ENCODE data around the gene RSKR.

The RSKR gene

DNA sequence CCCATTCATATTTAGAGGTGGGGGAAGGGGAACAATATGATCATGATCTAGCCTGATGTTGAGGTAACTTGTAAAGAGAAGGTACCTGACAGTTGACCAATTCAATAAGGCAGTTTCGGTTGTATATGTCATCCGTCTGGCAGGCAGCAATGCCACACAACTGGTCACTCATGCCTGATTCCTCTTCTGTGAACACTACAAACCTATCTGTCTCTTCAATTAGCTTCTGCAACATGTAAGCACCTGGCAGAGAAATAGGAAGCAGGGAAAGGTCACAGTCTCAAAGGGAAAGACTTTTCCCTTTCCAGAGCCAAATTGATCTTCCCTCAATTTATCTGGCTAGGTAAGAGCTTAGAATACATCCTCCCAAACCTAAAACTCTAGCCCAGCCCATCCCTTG is 10.2 kb upstream of the RSKR start:
- no peaks in the 10 kb centered on the region; the same call in 1 of the 2 replicates for H4K20me1 ChIP-seq (ENCODE audit: control insufficient read depth, insufficient read depth, low read depth, low read length)
- peaks cover 85% of the 10 kb centered on the region for H3K36me3 ChIP-seq (ENCODE audit: control insufficient read depth, low read length)
- TF ChIP-seq, protein P1, sequence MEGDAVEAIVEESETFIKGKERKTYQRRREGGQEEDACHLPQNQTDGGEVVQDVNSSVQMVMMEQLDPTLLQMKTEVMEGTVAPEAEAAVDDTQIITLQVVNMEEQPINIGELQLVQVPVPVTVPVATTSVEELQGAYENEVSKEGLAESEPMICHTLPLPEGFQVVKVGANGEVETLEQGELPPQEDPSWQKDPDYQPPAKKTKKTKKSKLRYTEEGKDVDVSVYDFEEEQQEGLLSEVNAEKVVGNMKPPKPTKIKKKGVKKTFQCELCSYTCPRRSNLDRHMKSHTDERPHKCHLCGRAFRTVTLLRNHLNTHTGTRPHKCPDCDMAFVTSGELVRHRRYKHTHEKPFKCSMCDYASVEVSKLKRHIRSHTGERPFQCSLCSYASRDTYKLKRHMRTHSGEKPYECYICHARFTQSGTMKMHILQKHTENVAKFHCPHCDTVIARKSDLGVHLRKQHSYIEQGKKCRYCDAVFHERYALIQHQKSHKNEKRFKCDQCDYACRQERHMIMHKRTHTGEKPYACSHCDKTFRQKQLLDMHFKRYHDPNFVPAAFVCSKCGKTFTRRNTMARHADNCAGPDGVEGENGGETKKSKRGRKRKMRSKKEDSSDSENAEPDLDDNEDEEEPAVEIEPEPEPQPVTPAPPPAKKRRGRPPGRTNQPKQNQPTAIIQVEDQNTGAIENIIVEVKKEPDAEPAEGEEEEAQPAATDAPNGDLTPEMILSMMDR (IDR thresholded peaks at IDR 0.05; ENCODE audit: low read depth, low read length, poor library complexity, severe bottlenecking), result no peak
- no peak for TF ChIP-seq EZH2phosphoT487 (IDR thresholded peaks at IDR 0.05; ENCODE audit: borderline replicate concordance, low read length)

DNA sequence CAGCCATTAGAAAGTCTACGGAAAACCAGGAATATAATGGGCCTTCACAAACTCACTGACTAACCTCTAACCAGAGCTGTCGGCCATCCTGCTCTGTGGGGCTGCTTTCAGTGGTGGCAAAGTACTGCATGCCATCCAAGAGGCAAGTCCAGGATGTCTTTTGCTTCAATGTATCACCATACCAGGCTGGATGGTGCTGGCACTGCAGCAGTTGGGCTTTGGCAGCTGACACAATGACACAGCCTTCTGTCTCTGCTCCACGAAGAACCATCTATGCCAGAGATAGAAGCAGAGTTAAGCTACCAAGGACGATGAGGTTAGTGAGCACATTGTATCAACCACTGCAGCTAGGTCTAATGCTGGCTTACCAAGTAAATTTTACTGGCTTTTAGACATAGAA is 9.7 kb upstream of the RSKR start:
- H3K9me3 ChIP-seq (ENCODE audit: control insufficient read depth, insufficient read depth, low read length), result no peaks in the 10 kb centered on the region
- no peak overlapping the region for H3K27ac ChIP-seq (ENCODE audit: low read depth, low read length)
- no peaks in the 10 kb centered on the region for H3F3A ChIP-seq (ENCODE audit: control insufficient read depth, insufficient read depth)
- TF ChIP-seq, protein P1 (IDR thresholded peaks at IDR 0.05; ENCODE audit: low read depth, low read length, poor library complexity, severe bottlenecking), result no peak
- no peak for TF ChIP-seq EZH2phosphoT487 (IDR thresholded peaks at IDR 0.05; ENCODE audit: borderline replicate concordance, low read length)
- no peaks in the 10 kb centered on the region for H3K4me1 ChIP-seq (ENCODE audit: control insufficient read depth, low read length)
- no peak overlapping the region for H3K4me3 ChIP-seq (ENCODE audit: low read length)
- H3K4me2 ChIP-seq (ENCODE audit: low read length), result no peak overlapping the region
- peaks cover 90% of the 10 kb centered on the region for H3K36me3 ChIP-seq (ENCODE audit: control insufficient read depth, low read length)
- no peaks in the 10 kb centered on the region for H3K79me2 ChIP-seq (ENCODE audit: control insufficient read depth, low read length)
- H3K9me2 ChIP-seq (replicated peaks; ENCODE audit: control insufficient read depth, low read length), result no peaks in the 10 kb centered on the region
- H3K27me3 ChIP-seq (ENCODE audit: control insufficient read depth, low read length), result no peaks in the 10 kb centered on the region
- H4K20me1 ChIP-seq (ENCODE audit: control insufficient read depth, insufficient read depth, low read depth, low read length), result no peaks in the 10 kb centered on the region; the same call in 1 of the 2 replicates

More for the DNA sequence above, 10.2 kb upstream of the RSKR start:
- Histone ChIP-seq H3K4me2 (ENCODE audit: low read length) (no peak overlapping the region), H3K27me3 (ENCODE audit: control insufficient read depth, low read length) (no peaks in the 10 kb centered on the region), H3K27ac (ENCODE audit: low read depth, low read length) (no peak overlapping the region), H3K4me1 (ENCODE audit: control insufficient read depth, low read length) (no peaks in the 10 kb centered on the region), H3K79me2 (ENCODE audit: control insufficient read depth, low read length) (no peaks in the 10 kb centered on the region), H3K4me3 (ENCODE audit: low read length) (no peak overlapping the region), H3K9me3 (ENCODE audit: control insufficient read depth, insufficient read depth, low read length) (no peaks in the 10 kb centered on the region), H3K9me2 (replicated peaks; ENCODE audit: control insufficient read depth, low read length) (no peaks in the 10 kb centered on the region), H3F3A (ENCODE audit: control insufficient read depth, insufficient read depth) (no peaks in the 10 kb centered on the region)

DNA sequence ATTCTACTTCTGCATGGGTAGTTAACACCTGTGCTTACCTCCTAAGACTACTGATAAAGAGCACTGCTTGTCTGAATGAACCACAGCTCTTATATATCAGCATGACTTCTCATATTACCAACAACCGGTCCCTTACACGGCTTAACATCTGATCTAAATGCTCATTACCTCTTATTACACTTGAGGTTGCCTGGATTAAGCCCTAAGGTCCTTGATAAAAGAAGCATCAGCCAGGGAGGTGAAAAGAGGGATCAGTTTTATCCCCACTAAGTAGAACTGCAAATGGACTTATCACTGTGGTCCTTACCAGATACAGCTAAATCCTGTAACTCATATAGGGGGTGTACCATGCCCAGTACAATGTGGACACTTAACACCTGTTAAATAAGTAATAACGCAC is 8.2 kb upstream of the RSKR start:
- H3K4me1 ChIP-seq (ENCODE audit: control insufficient read depth, low read length), result no peaks in the 10 kb centered on the region
- no peak overlapping the region for H3K4me2 ChIP-seq (ENCODE audit: low read length)
- H3K79me2 ChIP-seq (ENCODE audit: control insufficient read depth, low read length), result no peaks in the 10 kb centered on the region
- TF ChIP-seq, protein P1 (IDR thresholded peaks at IDR 0.05; ENCODE audit: low read depth, low read length, poor library complexity, severe bottlenecking), result no peak
- no peak for TF ChIP-seq EZH2phosphoT487 (IDR thresholded peaks at IDR 0.05; ENCODE audit: borderline replicate concordance, low read length)
- 0 out of 2 replicates have a peak, but pooled peaks cover 4% of the 10 kb centered on the region for H3F3A ChIP-seq (ENCODE audit: control insufficient read depth, insufficient read depth)
- H3K9me3 ChIP-seq (ENCODE audit: control insufficient read depth, insufficient read depth, low read length), result no peaks in the 10 kb centered on the region
- H3K9me2 ChIP-seq (replicated peaks; ENCODE audit: control insufficient read depth, low read length), result no peaks in the 10 kb centered on the region
- H3K36me3 ChIP-seq (ENCODE audit: control insufficient read depth, low read length), result peaks cover 90% of the 10 kb centered on the region
- H3K27ac ChIP-seq (ENCODE audit: low read depth, low read length), result no peak overlapping the region
- no peaks in the 10 kb centered on the region for H3K27me3 ChIP-seq (ENCODE audit: control insufficient read depth, low read length)
- no peaks in the 10 kb centered on the region; the same call in 1 of the 2 replicates for H4K20me1 ChIP-seq (ENCODE audit: control insufficient read depth, insufficient read depth, low read depth, low read length)
- H3K4me3 ChIP-seq (ENCODE audit: low read length), result no peak overlapping the region
